HG03045 (cell line): Measurements from ENCODE around the gene PSTPIP1.

Source experiments
- ATAC-seq: cut with Tn5 transposase; IDR thresholded peaks from one replicate; pipeline ENCODE4 v1.9.1; 2021; ENCODE audit warnings: mild to moderate bottlenecking, moderate library complexity; ENCODE audit not compliant: unreplicated experiment

PSTPIP1 gene

DNA sequence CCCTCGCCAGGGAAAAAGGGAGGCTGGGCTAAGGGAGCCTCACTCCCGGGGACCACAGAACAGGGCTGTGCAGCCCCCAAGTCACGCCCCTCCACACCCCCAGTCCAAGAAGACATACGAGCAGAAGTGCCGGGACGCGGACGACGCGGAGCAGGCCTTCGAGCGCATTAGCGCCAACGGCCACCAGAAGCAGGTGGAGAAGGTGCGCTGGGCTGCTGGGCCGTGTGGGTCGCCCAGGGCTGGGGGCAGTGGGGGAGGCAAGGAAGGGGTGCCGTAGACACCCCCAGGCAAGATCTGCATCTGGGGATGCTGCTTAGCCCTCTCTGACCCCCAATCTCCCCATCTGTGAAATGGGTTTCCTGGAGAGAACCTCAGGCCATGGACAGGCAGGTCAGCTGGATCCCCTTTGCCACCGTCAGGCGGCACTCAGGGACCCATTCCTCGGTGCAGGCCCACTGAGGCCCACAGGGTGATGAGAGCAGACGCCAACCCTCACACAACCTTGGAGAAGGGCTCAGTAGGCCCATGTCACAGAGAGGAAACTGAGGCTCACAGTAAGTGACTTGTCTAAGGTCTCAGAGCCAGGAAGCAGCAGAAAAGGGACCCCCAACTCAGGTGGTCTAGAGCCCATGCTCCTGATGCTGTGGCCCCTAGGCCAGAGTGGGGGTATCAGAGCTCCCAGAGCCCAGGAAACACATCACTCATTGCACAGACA lies 33.7 kb downstream of the PSTPIP1 start:
- ATAC-seq, result no peak

DNA sequence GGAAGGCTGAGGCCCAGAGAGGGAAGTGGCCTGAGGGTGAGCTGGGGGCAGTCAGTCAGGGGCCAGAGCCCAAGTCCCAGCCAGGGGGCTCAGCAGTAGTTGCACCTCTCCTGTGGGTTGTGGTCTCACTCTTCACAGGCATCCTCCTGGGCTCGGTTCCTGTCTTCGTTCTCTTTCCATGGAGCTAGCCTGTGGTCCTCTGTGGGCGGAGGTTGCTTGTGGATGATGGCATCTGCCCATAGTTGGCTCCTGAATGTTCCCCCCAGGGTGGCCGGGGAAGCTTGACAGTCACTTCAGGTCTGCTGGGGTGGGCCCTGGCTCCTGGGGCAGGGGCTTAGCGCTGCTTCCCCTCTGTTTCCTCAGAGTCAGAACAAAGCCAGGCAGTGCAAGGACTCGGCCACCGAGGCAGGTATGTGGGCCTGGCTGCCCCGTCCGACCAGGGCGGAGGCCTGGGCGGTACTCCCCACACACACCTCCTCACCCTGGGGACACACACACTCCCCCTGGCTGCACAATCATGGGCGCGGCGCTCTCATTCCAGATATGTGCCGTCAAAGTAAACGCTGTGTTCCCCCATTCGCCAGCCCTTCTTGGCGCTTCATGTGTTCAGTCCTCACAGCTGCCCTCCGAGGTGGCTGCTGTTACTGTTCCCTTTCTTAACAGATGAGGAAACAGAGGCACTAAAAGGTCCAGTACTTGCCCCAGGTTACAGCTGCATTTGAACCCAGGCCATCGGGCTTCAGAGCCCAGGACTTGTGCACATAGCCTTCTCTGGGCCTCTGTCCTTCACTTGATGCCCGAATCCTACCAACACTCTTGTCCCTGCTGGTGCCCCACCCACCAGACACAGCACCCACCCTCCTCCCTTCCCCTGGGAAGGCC lies 34.5 kb downstream of the PSTPIP1 start:
- ATAC-seq, result no peak

DNA sequence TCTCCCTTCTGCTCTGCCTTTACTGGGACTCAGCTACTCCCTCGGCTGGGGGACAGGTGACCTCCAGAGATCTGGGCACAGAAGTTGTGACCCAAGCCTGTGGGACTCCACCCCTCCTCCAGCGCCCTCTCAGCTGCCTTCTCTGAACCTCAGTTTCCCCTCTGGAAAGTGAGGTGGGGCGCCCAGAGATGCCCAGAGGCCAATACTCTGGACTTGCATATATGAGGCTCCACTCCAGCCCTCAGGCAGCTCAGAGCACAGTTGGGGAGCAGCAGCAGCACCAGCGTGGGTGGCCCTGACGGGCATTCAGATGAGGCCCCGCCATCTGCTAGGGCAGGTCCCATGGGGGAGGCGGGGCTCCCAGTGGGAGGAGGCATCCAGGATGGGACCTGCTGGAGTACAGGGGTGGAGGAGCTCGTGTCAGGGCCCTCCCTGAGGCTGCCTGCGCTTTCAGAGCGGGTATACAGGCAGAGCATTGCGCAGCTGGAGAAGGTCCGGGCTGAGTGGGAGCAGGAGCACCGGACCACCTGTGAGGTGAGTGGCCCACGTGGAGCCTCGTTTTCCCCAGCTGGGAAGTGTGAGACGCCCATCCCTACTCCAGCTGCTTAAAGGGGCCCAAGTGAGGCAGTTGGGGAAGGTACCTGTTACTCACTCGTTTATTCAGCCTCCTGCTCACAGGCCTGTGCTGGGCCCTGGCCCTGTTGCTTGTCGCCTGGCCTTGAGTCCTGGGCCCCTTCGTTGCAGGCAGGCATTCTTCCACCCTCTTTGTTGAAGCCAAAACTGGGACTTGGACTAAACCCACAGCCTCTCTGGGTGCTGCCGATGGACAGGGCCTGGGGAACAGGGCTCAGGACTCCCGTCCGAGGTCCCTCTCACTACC lies 35.4 kb downstream of the PSTPIP1 start:
- no peak for ATAC-seq

DNA sequence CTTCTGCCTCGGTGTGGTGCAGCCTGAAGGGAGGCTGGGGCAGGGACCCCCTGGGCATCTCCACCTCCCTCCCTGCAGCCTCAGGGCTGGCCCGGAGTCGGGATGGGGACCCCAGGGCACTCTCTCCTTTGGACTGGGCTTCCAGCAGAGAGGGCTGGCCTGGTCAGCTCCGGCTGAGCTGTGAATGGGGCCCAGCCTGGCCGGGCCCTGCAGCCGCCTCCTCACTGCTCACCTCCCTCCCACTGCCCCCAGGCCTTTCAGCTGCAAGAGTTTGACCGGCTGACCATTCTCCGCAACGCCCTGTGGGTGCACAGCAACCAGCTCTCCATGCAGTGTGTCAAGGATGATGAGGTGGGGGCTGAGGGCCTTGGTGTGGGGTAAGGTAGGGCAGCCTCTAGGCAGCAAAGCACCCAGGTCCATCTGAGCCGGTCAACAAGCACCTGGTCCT lies 36.0 kb downstream of the PSTPIP1 start:
- no peak for ATAC-seq

DNA sequence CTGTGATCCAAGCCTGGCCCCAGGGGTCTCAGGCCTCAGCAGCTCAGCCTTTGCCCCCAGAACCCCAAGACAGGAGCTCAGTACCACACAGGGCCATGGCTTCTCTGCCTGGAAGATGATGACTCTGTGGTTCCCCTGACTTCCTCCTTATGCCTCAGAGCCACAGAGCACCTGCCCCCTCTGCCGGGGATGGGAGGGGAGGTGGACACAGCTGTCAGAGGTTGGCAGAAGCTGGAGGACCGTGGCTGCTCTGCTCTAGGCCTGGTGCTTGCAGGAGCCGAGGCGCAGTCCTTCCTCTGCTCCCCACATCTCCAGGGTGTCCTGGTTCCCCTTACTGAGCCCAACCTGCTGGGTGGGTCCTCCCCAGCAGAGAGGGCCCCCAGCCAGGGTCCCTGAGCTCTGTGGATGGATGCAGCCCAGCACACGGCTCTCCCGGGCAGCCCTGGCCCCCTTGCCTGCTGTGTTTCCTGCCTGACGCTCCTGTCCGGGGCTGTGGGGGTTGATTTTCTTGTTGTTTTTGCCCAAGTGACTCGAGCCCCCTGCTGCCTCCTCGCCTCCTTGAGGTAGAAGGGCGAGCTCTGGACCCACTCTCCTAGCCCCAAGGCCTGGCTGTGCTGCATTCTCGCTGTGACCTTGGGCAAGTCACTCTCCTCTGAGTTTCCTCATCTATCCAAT lies 36.6 kb downstream of the PSTPIP1 start:
- no peak for ATAC-seq

DNA sequence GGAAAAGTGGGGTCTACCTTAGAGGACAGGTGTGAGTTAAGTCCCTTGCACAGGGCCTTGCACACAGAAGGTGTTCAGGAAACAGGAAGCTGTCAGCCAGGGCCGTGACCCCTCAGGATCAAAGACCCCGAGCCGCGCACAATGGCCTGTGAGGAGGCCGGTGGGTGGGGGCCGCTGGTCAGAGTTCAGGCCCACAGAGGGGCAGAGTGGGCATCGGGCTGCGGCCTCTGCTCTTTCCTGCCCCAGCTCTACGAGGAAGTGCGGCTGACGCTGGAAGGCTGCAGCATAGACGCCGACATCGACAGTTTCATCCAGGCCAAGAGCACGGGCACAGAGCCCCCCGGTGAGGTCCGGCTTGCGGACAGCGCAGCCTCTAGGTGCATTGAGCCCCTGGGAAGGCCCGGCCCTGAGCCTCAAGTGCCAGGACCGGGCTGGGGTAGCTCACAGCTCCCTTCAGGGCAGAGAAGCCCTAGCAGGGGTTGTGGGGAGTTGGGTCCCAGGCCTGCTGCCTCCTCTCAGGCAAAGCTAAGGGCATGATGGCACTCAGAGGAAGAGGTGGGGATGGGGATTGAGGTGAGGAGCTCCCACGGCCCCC lies 37.2 kb downstream of the PSTPIP1 start:
- no peak for ATAC-seq

DNA sequence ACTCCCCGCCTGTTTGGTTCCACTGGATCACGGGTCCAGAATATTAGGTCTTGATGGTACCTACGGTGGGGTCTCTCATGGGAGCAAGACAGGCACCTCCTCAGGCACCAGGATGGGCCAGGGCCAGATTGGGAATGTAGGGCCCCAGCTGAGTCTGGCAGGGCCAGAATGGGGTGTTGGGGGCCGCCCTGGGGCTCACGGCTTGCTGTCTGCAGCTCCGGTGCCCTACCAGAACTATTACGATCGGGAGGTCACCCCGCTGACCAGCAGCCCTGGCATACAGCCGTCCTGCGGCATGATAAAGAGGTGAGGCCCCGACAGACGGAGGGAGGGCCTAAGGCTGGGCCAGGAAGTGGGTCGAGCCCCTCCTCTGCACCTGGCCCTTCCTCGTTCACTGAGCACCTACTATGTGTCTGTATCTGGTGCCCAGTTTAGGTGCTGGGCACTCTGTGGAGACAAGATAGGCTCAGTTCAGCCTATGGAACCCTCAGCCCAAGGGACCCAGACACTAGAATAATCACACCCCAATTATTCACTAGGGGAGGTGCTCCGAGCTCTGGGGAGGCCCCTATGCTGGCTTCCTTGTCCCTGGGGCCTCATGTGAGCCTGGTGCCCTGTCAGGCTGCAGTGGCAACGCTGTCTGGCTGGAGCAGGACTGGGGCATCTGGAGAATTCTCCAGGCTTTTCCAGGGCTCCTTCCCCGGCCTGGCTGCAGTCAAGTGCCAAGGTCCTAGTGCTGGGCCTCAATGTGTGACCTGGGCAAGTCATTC lies 37.9 kb downstream of the PSTPIP1 start:
- ATAC-seq, result no peak

DNA sequence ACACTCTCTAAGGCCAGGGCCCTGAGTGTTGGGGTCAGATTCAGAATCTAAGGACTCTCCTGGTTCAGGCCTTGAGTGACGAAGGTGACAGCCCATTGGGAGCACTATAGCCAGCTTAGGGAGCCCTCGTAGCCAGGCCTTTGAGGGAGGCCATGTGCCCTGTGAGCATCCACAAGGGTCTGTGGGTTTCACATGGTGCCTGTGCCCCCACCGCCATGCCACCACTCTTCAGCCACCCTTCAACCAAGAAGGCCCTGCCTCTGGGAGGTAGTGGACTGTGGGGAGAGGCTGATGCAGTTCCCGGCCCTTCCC lies 38.4 kb downstream of the PSTPIP1 start:
- ATAC-seq, result no peak

DNA sequence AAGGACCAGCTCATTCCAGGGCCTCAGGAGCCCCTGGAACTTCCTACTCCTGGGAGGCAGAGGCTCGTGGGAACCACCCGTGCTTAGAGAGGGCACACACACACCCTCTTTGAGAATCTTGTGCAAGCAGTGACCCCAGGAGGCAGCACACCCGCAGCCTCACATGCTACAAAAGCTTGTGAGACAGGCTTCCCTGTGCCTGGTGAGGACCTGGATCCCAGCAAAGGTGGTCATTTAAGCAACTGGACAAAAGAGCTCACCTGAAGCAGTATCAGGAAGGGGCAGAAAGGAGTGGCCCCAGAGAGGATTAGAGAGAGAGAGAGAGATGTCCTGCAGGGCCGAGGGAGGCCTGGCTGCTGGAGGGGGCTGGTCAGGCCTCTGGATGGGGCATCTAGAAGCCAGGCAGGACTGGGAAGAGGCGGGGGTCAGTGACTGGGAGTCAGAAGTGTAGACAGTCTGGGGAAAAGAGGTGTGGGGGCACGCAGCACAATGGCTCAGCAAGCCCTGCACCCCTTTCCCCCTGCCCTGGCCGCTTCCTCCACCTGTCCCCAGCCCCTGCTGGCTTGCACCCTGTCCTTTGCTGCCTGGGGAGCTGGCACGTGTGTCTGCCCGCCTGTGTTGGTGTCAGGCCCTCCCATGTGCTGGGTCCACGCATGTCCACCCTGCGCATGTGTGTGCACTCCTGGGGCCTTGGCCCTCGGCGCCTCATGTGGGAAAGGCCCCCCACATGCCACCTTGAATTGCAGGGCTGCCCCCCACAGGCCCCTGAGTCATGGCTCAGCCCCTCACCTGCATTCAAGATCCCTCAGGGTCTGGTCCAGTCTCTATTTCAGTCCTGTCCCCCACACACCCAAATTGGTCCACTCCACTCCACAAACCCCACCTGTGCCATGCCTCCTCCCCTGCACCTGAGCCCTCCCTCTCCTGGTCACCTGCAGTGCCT lies 39.1 kb downstream of the PSTPIP1 start:
- ATAC-seq, result no peak

DNA sequence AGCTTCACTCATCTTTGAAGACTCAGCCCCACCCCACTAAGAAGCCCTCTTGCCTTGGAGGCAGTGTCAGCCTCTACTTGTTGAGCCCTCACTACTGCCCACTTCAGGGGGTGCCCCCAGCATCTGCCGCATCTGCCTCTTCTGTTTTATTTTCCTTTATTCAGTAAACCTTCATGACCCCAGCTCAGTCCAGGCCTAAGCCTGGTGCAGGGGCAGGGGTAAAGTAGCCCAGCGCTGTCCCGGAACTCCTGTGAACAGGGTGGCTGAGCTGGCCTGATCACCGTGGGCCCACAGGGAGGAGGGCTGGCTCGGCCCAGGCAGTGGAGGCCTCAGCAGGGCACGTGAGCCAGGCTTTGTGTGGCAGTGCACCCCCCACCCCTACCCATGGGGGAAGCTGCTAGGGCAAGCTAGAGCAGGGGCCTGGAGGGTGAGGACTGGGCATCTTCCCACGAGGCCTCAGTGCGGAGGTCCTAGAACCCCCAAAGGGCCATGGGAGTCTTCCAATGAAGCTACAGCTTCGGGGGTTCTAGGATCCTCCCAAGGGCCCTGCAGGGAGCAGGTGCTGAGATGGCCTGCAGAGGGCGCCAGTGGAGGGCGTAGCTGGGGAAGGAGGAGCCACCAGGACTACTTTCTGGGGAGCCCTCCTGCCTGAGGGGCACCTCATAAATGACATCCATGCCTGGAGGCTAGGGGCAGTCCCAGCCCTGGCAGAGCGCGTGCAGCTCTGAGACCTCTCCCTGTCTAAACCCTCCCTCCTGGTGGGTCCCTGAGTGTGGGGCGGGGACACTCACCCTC lies 40.0 kb downstream of the PSTPIP1 start:
- no peak for ATAC-seq

DNA sequence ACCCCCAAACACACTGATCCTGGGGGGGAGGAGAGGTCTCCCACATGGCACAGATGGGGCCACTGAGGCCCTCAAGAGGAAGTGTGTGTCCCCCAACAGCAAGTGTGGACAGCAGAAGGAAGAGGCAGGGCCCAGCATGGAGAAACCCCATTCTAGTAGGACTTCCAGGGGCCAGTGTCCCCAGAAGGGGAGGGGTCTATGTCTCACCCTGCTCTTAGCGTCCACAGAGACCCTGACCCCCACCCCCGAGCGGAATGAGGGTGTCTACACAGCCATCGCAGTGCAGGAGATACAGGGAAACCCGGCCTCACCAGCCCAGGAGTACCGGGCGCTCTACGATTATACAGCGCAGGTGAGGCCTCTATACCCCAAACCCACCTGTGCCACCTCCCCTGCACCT lies 40.7 kb downstream of the PSTPIP1 start:
- ATAC-seq, result no peak

DNA sequence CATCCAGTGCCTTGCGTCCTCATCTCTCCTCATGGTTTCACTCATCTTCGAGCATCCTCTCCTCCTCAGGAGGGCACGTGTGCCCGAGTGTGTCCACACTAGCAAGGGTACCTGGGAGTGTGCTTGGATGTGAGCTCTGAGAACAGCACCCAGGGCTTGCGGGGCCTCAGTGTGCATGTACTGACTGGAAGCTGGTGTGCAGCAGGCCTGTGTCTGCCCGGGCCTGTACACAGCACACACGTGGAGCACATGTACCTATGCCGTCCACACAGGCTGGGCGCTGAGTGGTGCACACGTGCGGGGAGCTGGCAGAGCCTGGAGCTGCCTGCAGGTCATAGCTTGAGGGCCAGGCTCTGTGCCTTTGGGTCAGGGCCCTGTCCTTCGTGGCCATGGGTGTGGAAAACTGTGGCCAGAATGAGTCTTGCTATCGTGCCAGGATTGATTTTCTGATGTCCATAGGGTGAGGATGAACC lies 41.1 kb downstream of the PSTPIP1 start:
- ATAC-seq, result no peak

DNA sequence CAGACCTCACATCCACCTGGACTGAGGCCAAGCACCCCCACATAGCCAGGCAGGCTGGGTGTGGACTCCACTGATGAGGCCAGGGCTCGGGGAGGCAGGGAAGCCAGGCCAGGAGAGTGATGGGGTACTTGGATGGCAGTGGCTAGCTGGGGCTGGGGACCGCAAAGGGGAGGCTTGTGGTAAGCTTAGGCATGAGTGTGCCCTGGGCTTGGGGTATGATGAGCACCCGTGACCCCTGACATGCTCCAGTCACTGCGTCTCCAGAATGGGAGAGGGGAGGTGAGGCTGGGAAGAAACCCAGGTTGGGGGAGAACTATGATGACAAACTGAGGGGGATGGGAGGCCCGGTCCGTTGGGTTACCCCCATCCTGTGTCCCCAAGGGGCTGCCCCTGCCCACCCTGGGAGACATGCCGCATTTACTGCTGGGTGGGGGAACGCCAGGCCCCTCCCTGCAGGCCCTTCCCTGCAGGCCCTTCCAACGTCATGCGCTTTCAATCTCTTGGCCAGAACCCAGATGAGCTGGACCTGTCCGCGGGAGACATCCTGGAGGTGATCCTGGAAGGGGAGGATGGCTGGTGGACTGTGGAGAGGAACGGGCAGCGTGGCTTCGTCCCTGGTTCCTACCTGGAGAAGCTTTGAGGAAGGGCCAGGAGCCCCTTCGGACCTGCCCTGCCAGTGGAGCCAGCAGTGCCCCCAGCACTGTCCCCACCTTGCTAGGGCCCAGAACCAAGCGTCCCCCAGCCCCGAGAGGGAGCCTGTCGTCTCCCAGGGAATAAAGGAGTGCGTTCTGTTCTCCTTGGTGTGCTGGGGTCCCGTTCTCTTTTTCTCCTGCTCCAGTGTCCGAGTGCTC lies 41.8 kb downstream of the PSTPIP1 start:
- ATAC-seq, result no peak

DNA sequence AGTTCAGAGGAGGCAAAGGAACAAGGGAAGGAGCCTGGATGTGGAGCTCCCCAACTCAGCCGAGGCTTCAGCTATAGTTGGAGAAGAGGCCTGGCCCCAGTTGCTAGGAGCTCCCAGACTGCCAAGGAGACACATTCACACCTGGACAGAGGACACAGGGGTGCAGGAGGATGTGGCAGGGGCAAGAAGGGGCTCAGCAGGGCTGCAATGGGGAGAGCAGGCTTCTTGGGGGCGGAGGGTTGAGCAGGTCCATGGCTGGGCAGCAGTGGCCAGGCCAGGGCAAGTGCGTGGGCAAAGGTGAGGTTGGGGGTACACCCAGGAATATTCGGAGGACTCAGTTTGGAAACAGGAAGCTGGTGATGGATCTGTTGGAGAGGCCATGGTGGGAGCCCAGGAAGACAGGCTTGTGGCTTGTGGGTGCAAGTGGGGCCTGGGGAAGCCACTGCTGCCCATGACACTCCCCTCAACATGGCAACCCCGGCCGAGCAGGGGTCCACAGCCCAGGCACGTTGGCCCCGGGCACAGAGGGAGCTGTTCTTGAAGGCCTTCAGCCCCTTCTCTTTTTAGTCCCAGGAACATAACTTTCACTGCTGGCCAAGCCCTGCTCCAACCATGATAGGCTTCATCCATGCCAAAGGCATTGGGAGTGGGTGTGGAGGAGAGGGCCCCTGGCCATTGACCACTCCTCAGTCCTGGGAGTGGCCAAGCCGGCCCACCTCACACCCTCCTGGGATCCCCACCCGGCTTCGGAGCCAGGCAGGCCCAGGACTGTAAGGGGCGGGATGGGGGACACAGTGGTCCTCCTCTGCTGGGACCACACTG lies 42.7 kb downstream of the PSTPIP1 start:
- no peak for ATAC-seq

DNA sequence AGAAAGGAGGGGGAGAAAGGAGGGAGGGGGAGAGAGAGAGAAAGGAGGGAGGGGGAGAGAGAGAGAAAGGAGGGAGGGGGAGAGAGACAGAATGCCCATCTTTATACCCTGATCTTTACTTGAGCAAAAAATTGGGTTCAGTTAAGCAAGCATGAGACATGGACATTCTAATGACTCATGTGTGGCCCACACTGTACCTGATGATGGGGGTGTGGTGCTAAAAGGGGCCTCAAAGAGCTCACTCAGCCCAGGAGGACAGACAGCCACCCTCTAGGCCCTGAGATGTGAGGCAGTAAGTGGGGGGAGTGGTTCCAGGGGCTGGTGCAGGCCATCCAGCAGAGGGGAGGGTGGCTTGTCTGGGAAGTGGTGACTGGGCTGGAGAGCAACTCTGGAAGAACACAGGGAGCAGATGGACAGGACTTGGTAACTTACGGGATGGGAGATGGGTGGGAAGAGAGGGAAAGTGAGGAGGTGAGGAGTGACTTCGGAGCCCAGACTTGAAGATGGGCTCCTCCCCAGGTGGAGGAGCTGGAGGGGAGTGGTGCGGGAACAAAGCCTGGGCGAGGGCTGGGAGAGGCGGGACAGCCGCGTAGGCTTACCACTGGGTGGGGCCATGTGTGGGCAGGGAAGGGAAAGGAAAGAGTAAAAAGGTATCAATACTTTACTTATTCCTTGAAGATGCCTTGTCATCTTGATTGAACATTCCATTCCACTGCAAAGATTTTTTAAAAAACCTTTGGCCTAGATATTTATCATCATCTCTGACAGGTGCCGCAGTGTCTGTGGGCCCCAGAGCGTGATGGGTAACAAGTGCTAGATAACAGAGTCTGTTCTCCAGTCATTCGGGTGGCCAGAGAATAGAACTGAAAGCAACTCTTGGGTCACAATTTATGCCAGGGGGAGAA lies 43.6 kb downstream of the PSTPIP1 start:
- no peak for ATAC-seq
